K562 (cell line): ENCODE data around the gene RGS7. TPM values are rescaled to one million over a fixed set of nuclear protein-coding genes. Genes with fewer than 3 reads are reported as not detected.

Source experiments
- ATAC-seq: fragments of 200-7000 bp; cut with Tn5 transposase; 3 replicates; pipeline ENCODE4 v1.9.1; 2020; ENCODE audit warnings: moderate library complexity
- BruUV-seq: library from RNA; stranded (reverse); fragments of 400-500 nt; replicated peaks from 2 replicates; lab custom pipeline; 2021; lab: Mats Ljungman, UMichigan
- CTCF ChIA-PET: fragments of 300-600 bp; formaldehyde crosslinking; extraction: SDS; loops from one replicate; lab custom pipeline; 2021; ENCODE audit warnings: low intra/inter-chr PET ratio; lab: Yijun Ruan, JAX
- POLR2A ChIA-PET: fragments of 300-600, 350-650 bp; sonication (Branson Sonifier 250); formaldehyde crosslinking; extraction: SDS; loops from one replicate; lab custom pipeline; 2021; ENCODE audit warnings: antibody characterized with exemption, inconsistent platforms; lab: Yijun Ruan, JAX
- DNase-seq, 4 experiments: peaks; one replicate each; pipeline versions ENCODE4 v3.0.0 to v3.0.0-alpha.2; 2011 to 2018; ENCODE audit warnings: low spot score in 3 of 4, mixed read lengths in 3 of 4; ENCODE audit errors: extremely low read depth in 1 of 4
- FAIRE-seq: peaks from 2 replicates; lab custom pipeline; 2011; peaks lifted over from hg19 to GRCh38; lab: Jason Lieb, UNC
- H2AFZ ChIP-seq: 2 replicates; pipeline ENCODE4 v1.6.0; 2011; ENCODE audit warnings: low read depth, low read length, control low read depth, inconsistent platforms
- H3K27ac ChIP-seq: fragments of 200-600 bp; 3 replicates; pipeline ENCODE4 v1.8.0; 2011; ENCODE audit warnings: low read depth, mild to moderate bottlenecking, control low read depth, inconsistent platforms, low read length, moderate library complexity, mixed read lengths; ENCODE audit errors: extremely low read depth
- H3K27me3 ChIP-seq, 2 experiments: fragments of 300-600 bp in 1 of 2; 2 replicates in 1 of 2; 3 replicates in 1 of 2; pipeline versions ENCODE4 v1.6.0 to v1.8.0; 2011; ENCODE audit warnings: inconsistent platforms in 2 of 2, low read length in 2 of 2, mild to moderate bottlenecking in 1 of 2, mixed read lengths in 1 of 2, moderate library complexity in 1 of 2; ENCODE audit not compliant: control insufficient read depth in 2 of 2, insufficient read depth in 2 of 2
- H3K36me3 ChIP-seq: fragments of 300-600 bp; 3 replicates; pipeline ENCODE4 v1.8.0; 2011; ENCODE audit warnings: mild to moderate bottlenecking, low read length, inconsistent platforms; ENCODE audit not compliant: control insufficient read depth, insufficient read depth
- H3K4me1 ChIP-seq, 2 experiments: fragments of 200-600 bp in 1 of 2; replicated peaks in 1 of 2; 2 replicates in 1 of 2; 3 replicates in 1 of 2; pipeline versions ENCODE4 v1.5.1 to v1.8.0; 2011; ENCODE audit warnings: inconsistent platforms in 2 of 2, low read length in 2 of 2, mild to moderate bottlenecking in 1 of 2, mixed read lengths in 1 of 2, moderate library complexity in 1 of 2; ENCODE audit not compliant: control insufficient read depth in 2 of 2, insufficient read depth in 2 of 2
- H3K4me2 ChIP-seq: 2 replicates; pipeline ENCODE4 v1.6.1; 2011; ENCODE audit warnings: low read length, control low read depth, inconsistent platforms, mixed read lengths; ENCODE audit not compliant: insufficient read depth
- H3K4me3 ChIP-seq: fragments of 200-600 bp; sonication (generic), shearing (Covaris generic); 2 replicates; pipeline ENCODE4 v1.5.1; 2016; ENCODE audit warnings: control low read depth, inconsistent platforms
- H3K79me2 ChIP-seq: fragments of 200-600 bp; 3 replicates; pipeline ENCODE4 v1.8.0; 2011; ENCODE audit warnings: low read length, inconsistent platforms; ENCODE audit not compliant: control insufficient read depth, insufficient read depth
- H3K9ac ChIP-seq, 2 experiments: 2 replicates each; pipeline versions ENCODE4 v1.6.0 to v1.6.1; 2011; ENCODE audit warnings: low read depth in 2 of 2, low read length in 2 of 2, control low read depth in 1 of 2, inconsistent platforms in 1 of 2, mild to moderate bottlenecking in 1 of 2, mixed read lengths in 1 of 2; ENCODE audit not compliant: insufficient read depth in 1 of 2
- H3K9me1 ChIP-seq: one replicate; pipeline ENCODE4 v1.6.0; 2011; ENCODE audit warnings: inconsistent platforms, mild to moderate bottlenecking, low read length, moderate library complexity; ENCODE audit not compliant: control insufficient read depth, insufficient read depth
- H3K9me3 ChIP-seq: replicated peaks from 2 replicates; pipeline ENCODE4 v1.5.1; 2011; ENCODE audit warnings: low read depth, low read length, inconsistent platforms; ENCODE audit not compliant: control insufficient read depth, insufficient read depth
- H4K20me1 ChIP-seq: replicated peaks from 2 replicates; pipeline ENCODE4 v1.6.1; 2011; ENCODE audit warnings: low read length, inconsistent platforms, mixed read lengths; ENCODE audit not compliant: control insufficient read depth, insufficient read depth
- DIDO1 ChIP-seq: fragments of 450-650 bp; IDR thresholded peaks from 2 replicates; pipeline ENCODE4 v1.6.1; 2016; ENCODE audit warnings: low read depth, missing biosample characterization, missing genetic modification characterization
- FUS ChIP-seq: fragments of 200-400 bp; formaldehyde crosslinking; optimal IDR thresholded peaks from 2 replicates; pipeline ENCODE3; 2017; ENCODE audit warnings: low read depth, low read length
- HMGN3 ChIP-seq: IDR thresholded peaks from 2 replicates; pipeline ENCODE4 v1.6.1; 2011; ENCODE audit warnings: borderline replicate concordance, low read depth, mild to moderate bottlenecking, mixed read lengths, low read length; ENCODE audit not compliant: insufficient read length; ENCODE audit errors: extremely low read depth
- ILK ChIP-seq: fragments of 450-650 bp; IDR thresholded peaks from 2 replicates; pipeline ENCODE4 v1.6.1; 2016; ENCODE audit warnings: missing genetic modification characterization, low read depth, mild to moderate bottlenecking, missing compliant biosample characterization, moderate library complexity, borderline replicate concordance
- LARP7 ChIP-seq: fragments of 450-650 bp; IDR thresholded peaks from 2 replicates; pipeline ENCODE4 v1.6.1; 2016
- NR2C1 ChIP-seq, 2 experiments: fragments of 450-650 bp; IDR thresholded peaks; 2 replicates each; pipeline ENCODE4 v1.6.1; 2017; ENCODE audit warnings: mild to moderate bottlenecking in 2 of 2, antibody characterized with exemption in 1 of 2, inconsistent platforms in 1 of 2, missing compliant biosample characterization in 1 of 2, missing genetic modification characterization in 1 of 2
- RBM14 ChIP-seq: fragments of 200-400 bp; formaldehyde crosslinking; IDR thresholded peaks from 2 replicates; pipeline ENCODE4 v1.6.1; 2018; ENCODE audit warnings: low read depth, mild to moderate bottlenecking, low read length, moderate library complexity, borderline replicate concordance; ENCODE audit not compliant: insufficient read depth
- RBM22 ChIP-seq: fragments of 200-400 bp; formaldehyde crosslinking; IDR thresholded peaks from 2 replicates; pipeline ENCODE4 v1.6.1; 2018; ENCODE audit warnings: low read length, low read depth; ENCODE audit not compliant: poor library complexity, severe bottlenecking
- SMAD3 ChIP-seq: fragments of 450-650 bp; formaldehyde crosslinking; conservative IDR thresholded peaks from 2 replicates; pipeline ENCODE4 v1.4.0; 2020; ENCODE audit warnings: mild to moderate bottlenecking
- ZEB2 ChIP-seq: fragments of 450-650 bp; IDR thresholded peaks from 2 replicates; pipeline ENCODE4 v1.6.1; 2016
- ZNF347 ChIP-seq: fragments of 450-650 bp; formaldehyde crosslinking; IDR thresholded peaks from 2 replicates; pipeline ENCODE4 v1.4.0; 2020; ENCODE audit warnings: low read depth, mild to moderate bottlenecking, moderate library complexity
- ZNF584 ChIP-seq: fragments of 200-800 bp; sonication (Bioruptor generic); IDR thresholded peaks from 2 replicates; pipeline ENCODE4 v1.6.1; 2016; ENCODE audit warnings: low read depth, mild to moderate bottlenecking, missing genetic modification characterization, missing compliant biosample characterization
- WGBS: fragments of 100-300 bp; shearing (Covaris generic); methylation state at CpG from one replicate; pipeline ENCODE4 v1.1.6; 2016; ENCODE audit warnings: low coverage, mixed read lengths; ENCODE audit not compliant: insufficient coverage; ENCODE audit errors: missing lambda C conversion rate; 5-methylcytosine and 5-hydroxymethylcytosine counted together
- in situ Hi-C: fragments of 300-500 bp; cut with MboI; formaldehyde crosslinking; loops from 4 replicates; pipeline ENCODE4 v1.15.0; 2018; ENCODE audit warnings: inconsistent platforms, mixed read lengths
- intact Hi-C: fragments of 100-400 bp; cut with micrococcal nuclease; formaldehyde crosslinking; loops from 2 replicates; pipeline ENCODE4 v1.14.2; 2022
- polyA plus RNA-seq, 8 experiments: library from polyadenylated mRNA; depleted of rRNA in 4 of 8; stranded (reverse) in 5 of 8; unstranded in 3 of 8; fragments of >200 nt; fragmentation: Nextera tagmentation in 2 of 8; fragmentation: Illumina TruSeq in 1 of 8; extraction: Ambion mirVana in 2 of 8; extraction: Trizol in 1 of 8; gene quantifications; 2 replicates each; pipeline versions ENCODE4 v1.2.1 to v1.2.3, GENCODE V29; 2011 to 2014; ENCODE audit warnings: inconsistent platforms in 1 of 8, missing spikeins in 1 of 8
- total RNA-seq, 7 experiments: library from RNA; depleted of rRNA in 6 of 7; stranded (reverse); fragments of >200 nt in 6 of 7; fragmentation: Illumina TruSeq in 2 of 7; extraction: Trizol in 2 of 7; gene quantifications; 2 replicates each; pipeline versions ENCODE4 v1.2.1 to v1.2.3, GENCODE V29; 2011 to 2021; ENCODE audit warnings: low replicate concordance in 1 of 7
- TF ChIP-seq, protein P1 (sequence below): sonication (generic); formaldehyde crosslinking; IDR thresholded peaks from 2 replicates; pipeline ENCODE4 v1.8.1; 2022; ENCODE audit warnings: missing genetic modification reagents

RGS7 gene
- total and polyA plus RNA-seq, 9 of the 15 experiments (the other 6 are each of a cell fraction or from before 2014, with no cell fraction given): not detected

DNA sequence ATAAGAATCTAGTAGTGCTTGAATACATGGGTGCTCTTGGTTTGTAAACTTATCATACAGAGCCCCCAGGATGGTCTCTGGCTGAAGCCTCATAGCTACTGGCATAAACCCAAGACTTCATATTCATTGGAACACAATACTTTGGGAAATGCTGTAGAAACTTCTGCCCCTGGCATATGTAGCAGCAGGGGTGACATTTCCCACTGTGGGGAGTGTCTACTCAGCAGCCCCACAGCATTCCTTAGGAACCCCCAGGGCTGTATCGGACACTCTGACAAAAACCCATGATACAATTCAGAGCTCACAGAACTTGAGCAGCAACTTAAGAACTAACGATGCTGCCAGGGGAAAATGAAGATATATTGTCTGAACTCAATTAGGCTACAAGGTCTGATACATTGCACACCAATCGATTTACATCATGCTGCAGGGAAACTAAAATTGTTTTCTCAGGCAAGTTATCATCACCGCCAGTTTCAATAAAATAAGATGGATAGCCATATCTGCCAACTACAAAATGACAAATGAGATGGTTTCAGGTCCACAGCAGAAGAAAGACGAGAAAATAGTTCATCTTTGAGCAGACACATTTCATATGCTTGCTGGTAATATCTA, 564.0 kb downstream of the RGS7 start:
- under 1% methylated on average over 5 of the region's 5 CpGs for WGBS
- H3K9ac ChIP-seq: no peak overlapping the region
- ChIA-PET POLR2A (no interaction called here), CTCF (no interaction called here)
- H3K36me3 ChIP-seq: no peaks in the 10 kb centered on the region
- no peak overlapping the region for H2AFZ ChIP-seq
- intact Hi-C loops (no loop called here), in situ Hi-C loops (no loop called here)
- no peaks in the 10 kb centered on the region for H3K4me1 ChIP-seq
- BruUV-seq: no TSS peak
- H3K27me3 ChIP-seq: no peaks in the 10 kb centered on the region
- ATAC-seq: no peak
- H4K20me1 ChIP-seq: no peaks in the 10 kb centered on the region
- H3K9me3 ChIP-seq: peaks cover 1% of the 10 kb centered on the region; the same call in 1 of the 2 replicates
- no peaks in the 10 kb centered on the region for H3K79me2 ChIP-seq
- H3K27ac ChIP-seq: no peak overlapping the region
- H3K4me3 ChIP-seq: no peak overlapping the region
- DNase-seq: no peak
- no peak for TF ChIP-seq ILK (tag)
- no peak for TF ChIP-seq RBM14
- TF ChIP-seq ZEB2: no peak
- TF ChIP-seq, protein P1, sequence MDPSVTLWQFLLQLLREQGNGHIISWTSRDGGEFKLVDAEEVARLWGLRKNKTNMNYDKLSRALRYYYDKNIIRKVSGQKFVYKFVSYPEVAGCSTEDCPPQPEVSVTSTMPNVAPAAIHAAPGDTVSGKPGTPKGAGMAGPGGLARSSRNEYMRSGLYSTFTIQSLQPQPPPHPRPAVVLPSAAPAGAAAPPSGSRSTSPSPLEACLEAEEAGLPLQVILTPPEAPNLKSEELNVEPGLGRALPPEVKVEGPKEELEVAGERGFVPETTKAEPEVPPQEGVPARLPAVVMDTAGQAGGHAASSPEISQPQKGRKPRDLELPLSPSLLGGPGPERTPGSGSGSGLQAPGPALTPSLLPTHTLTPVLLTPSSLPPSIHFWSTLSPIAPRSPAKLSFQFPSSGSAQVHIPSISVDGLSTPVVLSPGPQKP (CRISPR knock-in tag): no peak
- no peak for TF ChIP-seq SMAD3 (CRISPR knock-in tag)
- no peak for TF ChIP-seq LARP7
- TF ChIP-seq NR2C1 (IDR thresholded peaks at IDR 0.05): no peak
- TF ChIP-seq NR2C1 (tag; IDR thresholded peaks at IDR 0.05): no peak
- TF ChIP-seq DIDO1: no peak
- no peak for TF ChIP-seq ZNF347 (CRISPR knock-in tag)
- TF ChIP-seq HMGN3: no peak
- no peak for TF ChIP-seq RBM22
- TF ChIP-seq FUS: no peak
- no peak for TF ChIP-seq ZNF584
- H3K9me1 ChIP-seq: no peaks in the 10 kb centered on the region
- FAIRE-seq: peak; percentile 40
- no peak overlapping the region for H3K4me2 ChIP-seq
